ENCODE data around the gene ARHGEF17. TPM values are rescaled to one million over a fixed set of nuclear protein-coding genes. Genes with fewer than 3 reads are reported as not detected.

Gene ARHGEF17
- total and polyA plus RNA-seq, 2 experiments from 2014 or later: 15.3 to 23.5 TPM

DNA sequence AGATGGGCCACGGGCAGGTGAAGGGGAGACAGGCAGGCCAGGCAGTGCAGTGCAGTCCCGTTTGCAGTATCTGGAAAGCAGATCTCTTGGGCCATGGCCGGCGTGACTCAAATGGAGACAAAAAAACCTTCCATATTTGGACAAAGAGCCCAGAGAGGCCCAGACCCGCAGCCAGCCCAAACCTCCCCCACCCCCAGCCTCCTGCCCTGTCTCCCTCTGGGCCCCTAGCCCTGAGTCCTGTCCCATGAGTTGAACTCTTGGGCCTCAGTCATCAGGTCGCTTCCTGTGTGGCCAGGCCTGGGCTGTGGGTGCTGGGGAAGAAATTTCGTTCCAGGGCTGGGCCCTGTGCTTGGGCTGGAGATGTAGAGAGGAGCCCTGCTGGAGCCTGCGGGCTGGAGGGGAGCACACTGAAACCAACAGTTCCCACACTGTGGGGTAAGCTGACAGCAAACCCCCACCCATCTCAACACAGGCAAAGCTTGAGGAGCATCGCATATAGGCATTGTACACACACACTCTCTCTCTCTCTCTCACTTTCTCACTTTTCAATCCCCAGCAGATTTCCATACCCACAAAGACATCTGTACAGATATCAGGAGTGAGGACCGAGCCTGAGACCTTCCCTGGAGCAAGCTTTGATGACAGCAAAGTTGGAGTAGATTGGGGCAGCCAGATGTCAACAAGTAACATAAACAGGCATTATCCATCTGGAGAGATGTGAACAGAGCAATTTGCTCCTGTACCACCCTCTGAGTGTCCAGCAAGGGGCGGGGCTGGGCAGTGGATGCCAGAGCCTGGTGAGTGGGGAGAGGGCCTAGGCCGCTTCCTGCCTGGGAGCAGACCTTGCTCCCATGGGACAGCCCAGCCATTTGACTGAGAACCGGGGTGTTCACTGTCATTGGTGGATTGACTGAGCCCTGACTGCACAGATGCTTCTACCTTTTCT lies 17.2 kb downstream of the ARHGEF17 start:
- no peak overlapping the region for H2AFZ ChIP-seq
- DNase-seq: peak; percentile 45
- TF ChIP-seq EZH2 (IDR thresholded peaks at IDR 0.05; ENCODE audit: insufficient read depth, poor library complexity, severe bottlenecking): no peak
- TF ChIP-seq EZH2phosphoT487 (IDR thresholded peaks at IDR 0.05; ENCODE audit: insufficient read depth, low read depth): no peak
- H3K27ac ChIP-seq: peak overlapping the region; percentile 74; the same call in 1 of the 2 replicates
- H3K9me3 ChIP-seq (ENCODE audit: low read depth): no peaks in the 10 kb centered on the region
- H3K4me2 ChIP-seq (ENCODE audit: unreplicated experiment): peak overlapping the region; percentile 55
- H3K36me3 ChIP-seq (ENCODE audit: low read depth): no peaks in the 10 kb centered on the region
- no peaks in the 10 kb centered on the region for H3K9me2 ChIP-seq (ENCODE audit: insufficient read depth)
- H3K79me2 ChIP-seq (ENCODE audit: insufficient read depth): peaks cover 99% of the 10 kb centered on the region
- H3K27me3 ChIP-seq (replicated peaks; ENCODE audit: insufficient read depth): no peaks in the 10 kb centered on the region
- H3F3A ChIP-seq (ENCODE audit: insufficient read depth): peaks cover 47% of the 10 kb centered on the region
- H3K4me3 ChIP-seq: no peak overlapping the region
- peak overlapping the region; percentile 59; the same call in 1 of the 2 replicates for H3K9ac ChIP-seq
- peaks cover 7% of the 10 kb centered on the region; the same call in 1 of the 2 replicates for H4K20me1 ChIP-seq (ENCODE audit: insufficient read depth)
- peaks cover 74% of the 10 kb centered on the region for H3K4me1 ChIP-seq (ENCODE audit: insufficient read depth)
- in situ Hi-C loops (cut with MboI): no loop called here
- WGBS, 2 experiments (ENCODE audit: low coverage in 1 of 2, low lambda C conversion rate in 2 of 2, missing lambda C conversion rate in 2 of 2): 83 to 85% methylated on average over 13 of the region's 13 CpGs

DNA sequence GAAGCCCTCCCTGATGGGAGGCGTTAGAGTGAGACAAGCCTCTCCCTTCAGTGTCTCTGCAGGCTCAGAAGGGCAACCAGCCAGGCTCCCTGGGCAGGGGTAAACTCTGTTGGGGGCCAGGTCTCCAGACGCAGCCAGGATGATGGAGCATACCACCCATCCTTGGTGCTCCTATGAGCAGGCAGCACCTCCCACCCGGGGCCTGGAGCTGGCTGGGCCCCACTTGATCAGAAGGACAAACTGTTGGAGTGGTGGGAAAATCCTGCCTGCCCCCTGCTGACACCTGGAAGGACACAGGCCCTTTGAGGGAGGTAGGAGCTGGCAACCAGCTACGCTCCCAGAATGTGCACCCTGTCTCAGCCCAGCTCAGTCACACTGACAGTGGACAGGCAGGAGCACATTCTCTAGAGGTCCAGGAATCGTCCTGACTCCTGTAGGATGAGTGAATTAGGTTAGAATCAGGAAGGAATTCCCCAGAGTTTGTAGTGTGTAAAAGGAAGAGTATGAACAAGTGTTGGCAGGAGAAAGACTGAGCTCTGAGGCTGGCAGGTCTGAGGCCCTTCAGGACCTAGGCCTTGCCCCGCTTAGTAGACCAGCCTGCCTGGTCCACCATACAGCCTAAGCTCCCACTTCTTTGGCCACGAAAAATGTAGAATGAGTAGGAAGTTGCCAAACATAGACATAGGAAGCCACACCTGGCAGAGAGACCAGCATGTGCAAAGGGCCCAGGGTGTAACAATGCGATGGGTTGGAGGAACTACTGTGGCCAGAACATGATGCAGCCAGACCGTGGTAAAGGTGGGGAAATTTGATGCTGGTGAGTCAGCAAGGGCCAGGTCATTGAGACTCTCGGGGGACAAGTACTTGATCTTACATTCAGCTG lies 19.1 kb downstream of the ARHGEF17 start:
- no peaks in the 10 kb centered on the region for H3K9me2 ChIP-seq (ENCODE audit: insufficient read depth)
- no peak overlapping the region for H3K9ac ChIP-seq
- no peaks in the 10 kb centered on the region for H3K36me3 ChIP-seq (ENCODE audit: low read depth)
- peak; percentile 59 for DNase-seq
- H3K4me2 ChIP-seq (ENCODE audit: unreplicated experiment): no peak overlapping the region
- peaks cover 99% of the 10 kb centered on the region for H3K79me2 ChIP-seq (ENCODE audit: insufficient read depth)
- H4K20me1 ChIP-seq (ENCODE audit: insufficient read depth): peaks cover 9% of the 10 kb centered on the region; the same call in 1 of the 2 replicates
- no peak for TF ChIP-seq EZH2phosphoT487 (IDR thresholded peaks at IDR 0.05; ENCODE audit: insufficient read depth, low read depth)
- 0 out of 2 replicates have a peak overlapping the region, but pooled peaks have one; percentile 17 for H3K27ac ChIP-seq
- H2AFZ ChIP-seq: no peak overlapping the region
- in situ Hi-C loops (cut with MboI): no loop called here
- H3F3A ChIP-seq (ENCODE audit: insufficient read depth): peaks cover 31% of the 10 kb centered on the region
- H3K4me3 ChIP-seq: no peak overlapping the region
- H3K9me3 ChIP-seq (ENCODE audit: low read depth): no peaks in the 10 kb centered on the region
- 71 to 75% methylated on average over 10 of the region's 10 CpGs for WGBS, 2 experiments (ENCODE audit: low coverage in 1 of 2, low lambda C conversion rate in 2 of 2, missing lambda C conversion rate in 2 of 2)
- peaks cover 69% of the 10 kb centered on the region for H3K4me1 ChIP-seq (ENCODE audit: insufficient read depth)
- no peaks in the 10 kb centered on the region for H3K27me3 ChIP-seq (replicated peaks; ENCODE audit: insufficient read depth)

DNA sequence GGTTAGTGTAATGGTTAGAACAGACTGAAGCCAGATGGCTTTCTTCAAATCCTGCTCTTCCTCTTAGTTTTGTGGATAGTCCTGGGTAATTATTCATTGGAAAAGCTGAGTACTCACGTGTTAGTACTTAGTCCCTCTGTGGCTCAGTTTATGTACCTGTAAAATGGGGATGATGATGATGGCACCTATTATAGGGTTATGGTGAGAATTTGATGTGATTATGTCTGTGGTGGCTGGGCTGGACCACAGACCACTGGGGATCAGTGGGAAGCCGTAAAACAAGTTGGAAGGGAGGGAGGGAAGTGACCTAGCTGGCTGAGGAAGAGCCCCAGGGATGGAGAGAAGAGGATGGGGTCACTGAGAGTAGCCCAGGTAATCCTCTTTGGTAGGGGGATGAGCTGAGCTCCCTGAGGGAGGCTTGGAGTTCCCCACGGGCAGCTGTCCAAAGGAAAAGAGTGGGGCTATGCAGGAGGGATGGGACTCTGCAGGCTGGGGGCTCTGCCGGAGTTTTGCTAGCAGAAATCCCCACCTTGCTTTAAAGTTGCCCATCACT lies 19.8 kb downstream of the ARHGEF17 start:
- H3K79me2 ChIP-seq (ENCODE audit: insufficient read depth): peaks cover 99% of the 10 kb centered on the region
- no peak for TF ChIP-seq EZH2phosphoT487 (IDR thresholded peaks at IDR 0.05; ENCODE audit: insufficient read depth, low read depth)
- TF ChIP-seq EZH2 (IDR thresholded peaks at IDR 0.05; ENCODE audit: insufficient read depth, poor library complexity, severe bottlenecking): no peak
- H2AFZ ChIP-seq: no peak overlapping the region
- H3K4me2 ChIP-seq (ENCODE audit: unreplicated experiment): no peak overlapping the region
- no peak for DNase-seq
- H3K9ac ChIP-seq: no peak overlapping the region
- peaks cover 68% of the 10 kb centered on the region for H3K4me1 ChIP-seq (ENCODE audit: insufficient read depth)
- H4K20me1 ChIP-seq (ENCODE audit: insufficient read depth): peaks cover 9% of the 10 kb centered on the region; the same call in 1 of the 2 replicates
- 0 out of 2 replicates have a peak overlapping the region, but pooled peaks have one; percentile 14 for H3K27ac ChIP-seq
- no peaks in the 10 kb centered on the region for H3K27me3 ChIP-seq (replicated peaks; ENCODE audit: insufficient read depth)
- no peak overlapping the region for H3K4me3 ChIP-seq
- H3K36me3 ChIP-seq (ENCODE audit: low read depth): no peaks in the 10 kb centered on the region
- H3K9me2 ChIP-seq (ENCODE audit: insufficient read depth): no peaks in the 10 kb centered on the region
- H3K9me3 ChIP-seq (ENCODE audit: low read depth): no peaks in the 10 kb centered on the region
- 96 to 98% methylated on average over 4 of the region's 4 CpGs for WGBS, 2 experiments (ENCODE audit: low coverage in 1 of 2, low lambda C conversion rate in 2 of 2, missing lambda C conversion rate in 2 of 2)
- in situ Hi-C loops (cut with MboI): no loop called here
- peaks cover 24% of the 10 kb centered on the region for H3F3A ChIP-seq (ENCODE audit: insufficient read depth)

All from GM23248 (cell line).